ENCODE measurements around the gene DNAI2.

DNAI2 gene

DNA sequence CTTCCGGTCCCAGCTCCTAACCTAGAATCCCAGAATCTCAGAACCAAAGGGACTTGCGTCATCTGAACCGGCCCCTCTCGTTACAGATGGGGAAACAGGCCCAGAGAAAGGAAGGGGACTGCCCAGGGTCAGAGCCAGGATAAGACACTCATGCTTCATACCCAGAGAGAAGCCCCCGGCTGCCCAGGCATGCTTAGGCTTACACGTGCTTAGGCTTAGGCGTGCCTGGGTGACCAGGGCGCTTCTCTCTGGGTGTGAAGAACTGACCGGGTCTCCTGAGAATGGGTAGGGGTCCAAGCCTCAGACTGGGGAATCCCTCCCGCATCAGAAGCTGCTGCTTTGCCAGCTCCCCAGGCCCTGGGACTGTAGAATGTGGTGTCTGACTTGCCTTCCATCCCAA lies 29.9 kb upstream of the DNAI2 start:
- no peak overlapping the region for H3K4me3 ChIP-seq (replicated peaks in 1 of 2; ENCODE audit: low read depth in 2 of 2, low read length in 2 of 2)
- TF ChIP-seq, protein P1, sequence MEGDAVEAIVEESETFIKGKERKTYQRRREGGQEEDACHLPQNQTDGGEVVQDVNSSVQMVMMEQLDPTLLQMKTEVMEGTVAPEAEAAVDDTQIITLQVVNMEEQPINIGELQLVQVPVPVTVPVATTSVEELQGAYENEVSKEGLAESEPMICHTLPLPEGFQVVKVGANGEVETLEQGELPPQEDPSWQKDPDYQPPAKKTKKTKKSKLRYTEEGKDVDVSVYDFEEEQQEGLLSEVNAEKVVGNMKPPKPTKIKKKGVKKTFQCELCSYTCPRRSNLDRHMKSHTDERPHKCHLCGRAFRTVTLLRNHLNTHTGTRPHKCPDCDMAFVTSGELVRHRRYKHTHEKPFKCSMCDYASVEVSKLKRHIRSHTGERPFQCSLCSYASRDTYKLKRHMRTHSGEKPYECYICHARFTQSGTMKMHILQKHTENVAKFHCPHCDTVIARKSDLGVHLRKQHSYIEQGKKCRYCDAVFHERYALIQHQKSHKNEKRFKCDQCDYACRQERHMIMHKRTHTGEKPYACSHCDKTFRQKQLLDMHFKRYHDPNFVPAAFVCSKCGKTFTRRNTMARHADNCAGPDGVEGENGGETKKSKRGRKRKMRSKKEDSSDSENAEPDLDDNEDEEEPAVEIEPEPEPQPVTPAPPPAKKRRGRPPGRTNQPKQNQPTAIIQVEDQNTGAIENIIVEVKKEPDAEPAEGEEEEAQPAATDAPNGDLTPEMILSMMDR (IDR thresholded peaks at IDR 0.05; ENCODE audit: low read depth, low read length), result no peak
- no peak for DNase-seq (ENCODE audit: low read depth in 2 of 2)

DNA sequence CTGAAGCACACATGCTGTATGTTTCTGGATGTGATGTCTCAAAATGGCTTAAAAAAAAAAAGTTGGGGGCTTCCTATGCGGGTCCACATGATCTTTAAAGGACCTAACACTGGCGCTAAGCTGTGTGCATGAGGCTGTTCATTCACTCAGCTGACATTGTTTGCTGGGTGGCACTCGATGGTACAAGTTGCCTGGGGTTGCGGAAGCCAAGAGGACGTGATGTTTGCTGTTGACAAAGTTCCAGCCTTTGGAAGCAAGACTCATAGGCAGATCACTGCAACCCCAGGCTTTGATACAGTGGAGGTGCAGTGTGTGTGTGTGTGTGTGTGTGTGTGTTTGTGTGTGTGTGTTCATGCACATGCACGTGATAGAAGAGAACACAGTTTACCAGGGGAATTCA lies 29.5 kb upstream of the DNAI2 start:
- TF ChIP-seq, protein P1 (IDR thresholded peaks at IDR 0.05; ENCODE audit: low read depth, low read length), result no peak
- DNase-seq (ENCODE audit: low read depth in 2 of 2), result no peak
- H3K4me3 ChIP-seq (replicated peaks in 1 of 2; ENCODE audit: low read depth in 2 of 2, low read length in 2 of 2), result no peak overlapping the region

DNA sequence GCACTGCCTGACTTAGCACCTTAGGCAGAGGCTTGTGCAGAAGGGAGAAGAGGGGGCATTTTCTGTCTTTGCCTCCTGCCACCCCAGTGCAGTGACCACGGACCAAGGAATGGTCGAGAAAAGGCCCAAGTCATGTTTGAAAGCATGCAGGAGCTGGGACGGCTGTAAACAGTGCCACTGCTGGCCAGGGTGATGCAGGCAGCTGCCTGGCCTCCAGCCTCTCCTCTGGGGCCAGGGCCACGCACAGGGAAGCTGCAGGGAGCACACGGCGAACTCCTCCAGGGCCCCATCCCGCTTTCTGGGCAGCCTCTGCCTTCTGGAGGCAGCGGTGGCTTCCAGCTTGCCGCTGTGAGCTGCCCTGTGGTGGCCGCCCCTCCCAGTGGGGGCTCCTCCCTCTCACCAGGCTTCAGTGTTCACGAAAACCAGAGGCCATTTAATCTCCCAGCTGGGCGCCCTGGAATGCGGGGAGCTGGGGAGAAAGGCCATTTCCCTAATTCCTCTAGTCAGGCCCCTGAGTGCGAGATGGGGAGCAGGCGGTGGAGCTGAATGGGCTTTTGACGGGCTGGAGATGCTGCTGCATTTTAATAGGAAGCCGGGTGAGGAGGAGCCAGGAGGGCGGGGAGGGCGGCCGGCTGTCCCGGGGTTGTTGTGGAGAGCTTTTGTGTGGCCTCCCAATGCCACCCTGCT lies 28.7 kb upstream of the DNAI2 start:
- TF ChIP-seq, protein P1 (IDR thresholded peaks at IDR 0.05; ENCODE audit: low read depth, low read length), result no peak
- H3K4me3 ChIP-seq (replicated peaks in 1 of 2; ENCODE audit: low read depth in 2 of 2, low read length in 2 of 2), result no peak overlapping the region
- DNase-seq (ENCODE audit: low read depth in 2 of 2), result no peak

DNA sequence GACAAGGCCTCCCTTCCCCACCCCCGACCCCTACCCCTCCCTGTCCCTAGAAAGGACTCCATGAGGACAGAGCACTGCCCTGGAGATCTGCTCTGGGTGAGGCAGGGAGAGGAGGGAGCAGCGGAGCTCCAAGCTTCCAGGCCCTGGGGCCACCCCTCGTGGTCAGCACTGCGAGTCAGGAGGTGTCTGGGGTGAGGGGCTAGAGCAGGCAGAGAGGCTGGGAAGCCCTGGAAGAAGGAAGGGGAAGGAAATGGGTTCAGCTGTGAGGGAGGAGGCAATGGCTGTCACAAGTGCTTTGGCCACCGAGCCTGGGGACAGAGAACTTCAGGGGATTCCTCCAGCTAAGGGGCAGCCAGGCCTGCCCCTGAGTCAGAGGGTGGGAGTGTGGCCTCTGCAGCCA lies 28.2 kb upstream of the DNAI2 start:
- TF ChIP-seq, protein P1 (IDR thresholded peaks at IDR 0.05; ENCODE audit: low read depth, low read length), result no peak
- H3K4me3 ChIP-seq (replicated peaks in 1 of 2; ENCODE audit: low read depth in 2 of 2, low read length in 2 of 2), result no peak overlapping the region
- DNase-seq (ENCODE audit: low read depth in 2 of 2), result no peak

DNA sequence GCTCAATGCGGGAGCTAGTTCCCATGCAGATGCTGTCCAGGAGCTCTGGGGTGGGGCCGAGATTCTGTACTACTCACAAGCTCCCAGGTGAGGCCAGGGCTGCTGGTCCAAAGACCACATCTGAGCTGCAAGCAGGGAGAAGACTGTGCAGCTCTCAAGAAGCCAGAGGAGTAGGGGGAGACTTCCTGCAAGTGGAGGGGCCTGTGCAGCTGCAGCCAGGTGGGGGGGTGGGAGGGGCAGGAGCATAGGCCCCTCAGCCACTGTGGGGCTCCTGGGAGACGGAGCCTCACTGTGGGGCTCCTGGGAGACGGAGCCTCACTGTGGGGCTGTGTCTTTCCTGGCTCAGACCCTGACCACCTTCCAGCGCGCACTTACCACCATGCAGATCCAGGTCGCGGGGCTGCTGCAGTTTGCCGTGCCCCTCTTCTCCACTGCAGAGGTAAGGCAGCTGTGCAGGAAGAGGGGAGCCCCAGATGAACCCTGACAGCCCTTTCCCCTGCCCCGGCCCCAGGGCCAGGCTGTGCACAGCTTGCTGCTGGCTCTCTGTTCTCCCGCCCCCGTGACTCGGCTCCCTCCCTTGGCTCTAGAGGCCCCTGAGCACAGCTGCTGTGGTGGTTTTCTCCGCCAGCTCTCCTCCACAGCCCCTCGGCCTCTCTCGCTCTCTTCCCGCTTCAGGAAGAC lies 24.3 kb upstream of the DNAI2 start:
- no peak overlapping the region for H3K4me3 ChIP-seq (replicated peaks in 1 of 2; ENCODE audit: low read depth in 2 of 2, low read length in 2 of 2)
- TF ChIP-seq, protein P1 (IDR thresholded peaks at IDR 0.05; ENCODE audit: low read depth, low read length), result no peak
- DNase-seq (ENCODE audit: low read depth in 2 of 2), result no peak

DNA sequence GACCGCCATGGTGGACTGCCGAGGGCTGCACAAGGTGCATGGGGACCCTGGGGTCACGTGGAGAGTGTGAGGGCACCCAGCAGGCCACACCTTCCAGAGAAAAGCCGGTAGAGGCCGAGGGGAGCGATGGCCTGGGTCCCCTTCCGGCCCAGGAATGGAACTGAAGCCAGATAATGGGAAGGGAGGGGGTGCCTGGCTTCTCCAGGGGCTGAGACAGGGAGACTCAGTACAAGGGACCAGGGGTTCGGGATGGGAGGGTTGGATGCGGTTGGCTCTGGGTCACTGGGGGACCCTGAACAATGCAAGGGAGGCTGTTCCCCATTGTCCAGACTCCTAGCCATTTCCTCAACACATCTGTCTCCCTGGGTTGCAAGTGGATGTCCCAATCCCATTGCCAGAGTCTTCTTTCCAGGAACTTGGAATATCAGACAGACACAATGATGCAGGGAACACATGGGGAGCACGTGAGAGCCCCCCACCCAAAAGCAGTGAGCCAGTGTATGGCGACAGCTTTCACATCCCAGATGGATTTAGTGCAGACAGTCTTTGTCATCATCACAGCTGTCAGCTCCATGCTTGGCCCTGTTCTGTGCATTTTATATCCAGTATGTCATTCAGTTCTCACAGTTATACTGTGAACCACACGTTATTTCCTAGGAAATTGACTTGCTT lies 23.6 kb upstream of the DNAI2 start:
- H3K4me3 ChIP-seq (replicated peaks in 1 of 2; ENCODE audit: low read depth in 2 of 2, low read length in 2 of 2), result no peak overlapping the region
- TF ChIP-seq, protein P1 (IDR thresholded peaks at IDR 0.05; ENCODE audit: low read depth, low read length), result no peak
- DNase-seq (ENCODE audit: low read depth in 2 of 2), result no peak

Data from cardiac fibroblast (primary cell).